T1000 (cell line): ENCODE results near the gene IL4.

ENCODE experiments used
- DNase-seq: peaks from one replicate; lab custom pipeline; 2025; ENCODE audit warnings: mixed read lengths; lab: John Stamatoyannopoulos, UW

The IL4 gene

DNA sequence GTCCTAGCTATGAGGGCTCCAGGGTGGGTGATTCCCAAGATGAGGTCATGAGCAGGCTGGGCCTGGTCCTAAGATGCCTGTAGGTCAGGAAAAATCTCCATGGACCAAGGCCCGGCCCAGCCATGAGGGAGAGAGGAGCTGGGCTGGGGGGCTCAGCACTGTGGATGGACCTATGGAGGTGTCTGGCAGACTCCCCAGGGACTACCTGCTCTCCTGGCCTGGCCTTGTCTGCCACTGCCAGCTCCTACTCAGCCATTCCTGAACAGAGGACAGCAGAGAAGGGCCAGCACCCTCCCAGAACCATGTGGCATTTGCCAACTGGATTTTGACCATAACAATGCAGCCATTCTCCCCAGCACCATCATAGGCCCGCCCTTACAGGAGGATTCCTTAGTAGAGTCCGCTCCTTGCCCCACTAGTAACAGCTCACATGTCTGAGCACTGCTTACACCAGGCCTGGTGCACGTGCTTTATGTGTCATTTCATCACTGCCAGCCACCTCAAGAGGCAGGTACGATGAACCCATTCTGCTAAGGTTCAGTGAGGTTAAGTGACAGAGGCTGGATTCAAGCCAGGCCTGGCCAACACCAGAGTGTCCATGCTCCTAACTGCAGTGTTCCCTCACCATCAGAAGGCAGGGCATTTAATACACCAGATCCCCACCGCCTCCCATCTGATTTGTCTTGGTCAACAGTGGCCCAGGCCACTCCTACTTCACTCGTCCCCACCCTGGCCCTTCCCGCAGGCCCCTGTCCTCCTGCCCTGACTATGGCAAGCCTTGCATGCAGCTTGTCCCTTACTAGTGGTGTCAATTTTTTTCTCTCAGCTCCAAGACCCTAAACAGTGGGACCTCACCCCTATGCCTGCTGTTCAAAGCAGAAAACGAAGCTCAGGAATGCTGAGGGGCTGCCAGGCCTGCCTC is 15.1 kb upstream of the IL4 start:
- DNase-seq, result no peak

GRCh38 chr5:132659598-132660493 is 13.9 kb upstream of the IL4 start:
- no peak for DNase-seq

GRCh38 chr5:132661231-132662003 is 12.4 kb upstream of the IL4 start:
- DNase-seq, result no peak

DNA sequence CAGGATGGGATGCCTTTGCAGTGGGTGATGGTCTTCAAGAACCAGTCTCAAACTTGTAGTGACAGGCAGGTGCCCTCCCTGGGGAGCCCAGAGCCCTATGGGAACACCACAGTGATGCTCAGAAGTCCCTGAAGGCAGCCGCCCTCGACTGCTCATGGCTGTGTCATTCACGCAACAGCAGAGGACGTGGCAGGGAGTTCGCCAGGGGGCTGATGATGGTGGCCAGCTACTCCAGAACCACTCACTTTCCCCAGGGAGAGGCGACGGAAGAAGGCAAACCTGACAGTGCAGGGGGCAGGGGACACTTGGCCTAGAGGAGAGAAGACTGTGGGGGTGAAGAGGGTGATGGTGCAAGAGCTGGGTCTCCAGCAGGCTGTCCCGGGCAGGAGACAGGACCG is 11.8 kb upstream of the IL4 start:
- no peak for DNase-seq

DNA sequence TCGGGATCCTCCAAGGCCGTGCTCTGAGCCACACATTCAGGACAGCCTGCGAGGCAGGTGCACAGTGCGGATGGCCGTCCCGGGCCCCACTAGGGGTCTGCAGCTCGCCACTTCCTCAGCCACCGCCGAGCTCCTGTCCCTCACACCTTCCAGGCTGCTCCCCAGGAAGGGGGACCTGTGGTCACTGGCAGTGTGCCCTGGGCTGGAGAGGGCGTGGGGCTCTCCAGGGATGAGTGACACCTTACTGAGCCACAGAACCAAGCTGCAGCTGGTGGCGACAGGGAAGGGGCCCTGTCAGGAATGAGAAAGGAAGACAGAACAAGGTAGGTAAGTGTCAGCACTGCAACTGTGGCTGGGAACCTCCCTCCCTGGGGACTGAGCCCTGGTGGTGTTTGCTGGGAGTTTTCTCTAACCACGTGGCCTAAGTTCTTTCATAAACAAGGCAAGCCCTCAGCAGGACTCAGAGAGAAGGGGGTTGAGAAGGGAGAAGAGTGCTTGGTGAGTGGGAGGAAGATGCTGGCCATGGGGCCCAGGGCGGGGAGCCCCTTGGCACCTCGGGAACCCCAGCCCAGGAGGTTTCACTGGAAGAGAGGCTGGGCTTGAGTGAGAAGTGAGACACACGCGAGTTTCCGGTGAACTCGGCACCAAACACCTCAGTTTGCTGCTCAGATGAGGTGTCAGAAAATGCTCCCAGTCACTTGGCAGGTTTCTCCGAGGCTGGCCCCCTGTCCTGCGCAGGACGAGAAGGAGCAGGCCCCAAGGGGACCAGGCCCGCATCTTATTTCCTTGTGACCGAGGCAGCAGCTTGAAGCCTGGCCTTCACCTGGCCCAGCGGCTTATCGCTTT is 10.6 kb upstream of the IL4 start:
- no peak for DNase-seq

GRCh38 chr5:132663771-132664695 is 9.8 kb upstream of the IL4 start:
- DNase-seq, result no peak

DNA sequence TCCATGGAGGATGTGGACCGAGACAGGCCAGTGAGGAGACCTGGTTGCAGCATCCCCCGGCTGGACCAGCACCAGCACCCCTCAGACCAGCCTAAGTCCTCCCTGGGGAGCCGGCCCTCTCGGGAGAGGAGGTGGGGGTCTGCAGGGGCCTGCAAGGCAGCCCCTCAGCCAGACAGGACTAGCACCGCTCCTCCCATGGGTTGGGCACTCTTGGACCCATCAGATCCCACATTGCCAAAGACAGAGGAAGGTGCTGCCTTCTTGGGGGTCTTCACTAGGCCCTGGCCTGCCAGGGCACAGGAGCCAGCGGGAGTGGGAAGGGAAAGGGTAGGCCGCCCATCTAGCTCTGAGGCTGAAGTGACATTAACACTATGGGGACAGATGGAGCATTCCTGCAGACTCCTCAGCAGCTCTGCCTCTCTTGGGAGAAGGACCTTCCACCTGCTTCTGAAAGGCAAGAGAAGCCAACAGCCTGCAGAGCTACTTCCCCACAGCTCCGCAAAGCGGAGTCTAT is 9.0 kb upstream of the IL4 start:
- no peak for DNase-seq

- DNase-seq, result no peak
These were observed 8.2 kb upstream of the IL4 start for GRCh38 chr5:132665574-132666080.

GRCh38 chr5:132666310-132667123 is 7.3 kb upstream of the IL4 start:
- DNase-seq, result no peak

GRCh38 chr5:132667309-132667708 is 6.5 kb upstream of the IL4 start:
- no peak for DNase-seq

- no peak for DNase-seq
These were observed 5.8 kb upstream of the IL4 start for GRCh38 chr5:132667761-132668705.

- no peak for DNase-seq
These were observed 4.9 kb upstream of the IL4 start for GRCh38 chr5:132668706-132669454.

- DNase-seq, result no peak
These were observed 4.4 kb upstream of the IL4 start for GRCh38 chr5:132669455-132669820.

DNA sequence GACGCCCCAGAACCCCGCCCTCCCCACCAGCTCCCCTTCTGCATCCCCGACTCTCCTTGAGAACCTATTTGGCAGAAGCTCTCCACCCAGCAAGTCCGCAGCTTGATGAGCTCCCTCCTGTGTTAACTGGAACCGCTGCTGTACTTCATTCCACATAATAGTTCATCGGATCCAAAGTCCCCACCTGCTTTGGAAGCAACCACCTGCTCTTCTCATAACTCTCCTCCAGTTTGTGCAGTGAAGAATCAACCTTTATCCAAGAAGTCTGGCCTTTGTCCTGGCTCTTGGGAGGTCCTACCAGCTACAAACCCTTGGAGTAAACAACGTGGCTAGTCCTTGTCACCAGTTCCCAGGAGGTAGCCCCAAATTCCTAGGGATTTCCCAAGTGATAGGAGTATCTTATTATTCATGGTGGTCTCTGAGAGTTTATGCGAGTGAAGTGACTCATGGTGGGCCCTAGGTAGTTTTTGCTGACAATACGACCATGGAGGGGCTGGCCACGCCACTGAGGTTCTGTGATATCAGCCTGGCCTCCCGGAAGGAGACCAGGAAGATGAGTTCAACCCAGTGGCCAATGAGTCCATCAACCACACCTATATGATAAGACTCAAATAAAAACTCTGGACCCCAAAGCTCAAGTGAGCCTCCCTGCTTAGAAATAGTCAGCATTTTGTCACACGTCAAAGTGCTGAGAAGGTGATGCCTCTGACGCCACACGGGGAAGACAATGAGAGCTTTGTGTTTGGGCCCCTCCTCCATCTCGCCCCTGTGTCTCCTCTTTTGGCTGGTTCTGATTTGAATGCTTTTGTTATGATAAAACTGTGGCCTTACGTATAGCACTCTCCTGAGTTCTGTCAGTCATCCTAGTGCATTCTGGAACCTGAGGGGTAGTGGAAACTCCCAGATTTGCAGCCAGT is 3.6 kb upstream of the IL4 start:
- no peak for DNase-seq

- DNase-seq, result no peak
These were observed 2.8 kb upstream of the IL4 start for GRCh38 chr5:132671000-132671399.

GRCh38 chr5:132673488-132673887 is 301 bp upstream of the IL4 start:
- DNase-seq, result no peak
